ENCODE measurements around the gene RARS1. TPM values are rescaled to one million over a fixed set of nuclear protein-coding genes. Genes with fewer than 3 reads are reported as not detected.

The RARS1 gene
- 92.9 to 138 TPM (median 98.0 TPM) in 5 replicates for total RNA-seq (2022; extraction: Qiagen RNA extraction; ENCODE audit: low read depth)

GRCh38 chr5:168486136-168486879 is at the start of gene RARS1:
RARS1 (plus strand) TSS chr5:168486471; CDS start chr5:168486499, 28 bp downstream.

GRCh38 chr5:168528521-168529373 is 42.5 kb downstream of the RARS1 start, which contains the start of gene FBLL1:
FBLL1 (plus strand) TSS chr5:168529305; CDS start chr5:168529505, 200 bp downstream.

Other genes with a start within 250 kb of the RARS1 start
- gene WWC1, start 194.8 kb upstream of the RARS1 start, total RNA-seq (2022; extraction: Qiagen RNA extraction; ENCODE audit: low read depth) = 72.5 to 100 TPM (median 88.8 TPM) in 5 replicates
- gene FBLL1, start 42.8 kb downstream of the RARS1 start, total RNA-seq (2022; extraction: Qiagen RNA extraction; ENCODE audit: low read depth) = 0.09 to 0.36 TPM in 2 of 5 replicates, not detected in the others
- 12.2 to 22.6 TPM (median 18.9 TPM) in 5 replicates for gene PANK3, start 92.9 kb downstream of the RARS1 start, total RNA-seq (2022; extraction: Qiagen RNA extraction; ENCODE audit: low read depth)

All from A549 treated with ZK216348 at 1 μM for 4 hours (cell line).